ENCODE results near the gene DFFA.
"Not testable (repeated sequence)": the region's sequence is repeated elsewhere in the genome, so short reads cannot be mapped to it uniquely, and the experiment has no call there.

Gene DFFA

DNA sequence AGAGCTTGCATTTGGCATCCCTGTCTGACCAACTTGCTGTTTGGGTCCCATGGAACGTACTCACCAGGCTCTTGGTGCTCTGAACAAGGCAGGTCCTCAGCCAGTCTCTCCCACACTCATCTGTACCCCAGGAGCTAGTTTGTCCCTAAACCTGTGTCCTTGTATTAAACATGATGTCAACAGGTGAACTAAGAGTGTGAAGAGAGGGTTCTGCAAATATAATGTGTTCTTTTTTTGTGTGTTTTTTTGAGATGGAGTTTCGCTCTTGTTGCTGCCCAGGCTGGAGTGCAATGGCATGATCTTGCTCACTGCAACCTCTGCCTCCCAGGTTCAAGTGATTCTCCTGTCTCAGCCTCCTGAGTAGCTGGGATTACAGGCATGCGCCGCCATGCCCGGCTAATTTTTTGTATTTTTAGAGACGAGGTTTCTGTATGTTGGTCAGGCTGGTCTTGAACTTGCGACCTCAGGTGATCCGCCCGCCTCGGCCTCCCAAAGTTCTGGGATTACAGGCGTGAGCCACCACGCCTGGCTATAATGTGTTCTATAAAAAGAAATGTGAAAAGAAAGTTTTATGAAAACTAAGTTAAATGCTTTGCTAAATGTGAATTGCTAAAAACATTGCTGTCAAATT lies 33.8 kb upstream of the DFFA start:
- DNase-seq (ENCODE audit: low spot score), result not testable (repeated sequence)

GRCh38 chr1:10504249-10504648 lies 31.9 kb upstream of the DFFA start:
- no peak for DNase-seq (ENCODE audit: low spot score)

DNA sequence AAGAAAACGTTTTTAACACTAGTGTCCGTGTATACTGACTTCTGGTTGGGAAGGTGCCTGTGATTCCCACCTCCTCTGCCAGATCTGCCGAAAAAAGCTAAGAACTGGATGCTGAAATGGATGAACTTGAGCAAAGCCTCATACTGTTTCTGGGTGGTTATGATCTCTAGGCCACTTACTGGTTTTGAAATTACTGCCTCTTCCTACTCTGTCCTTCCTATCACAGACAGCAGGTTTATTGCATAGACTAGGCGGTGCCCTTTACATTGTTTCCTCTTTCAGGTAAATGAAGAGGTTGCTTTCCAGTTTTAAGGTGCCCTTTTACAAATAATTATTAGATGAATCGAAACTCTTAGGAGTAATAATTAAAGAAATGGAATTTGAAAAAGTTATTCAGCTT lies 29.9 kb upstream of the DFFA start:
- DNase-seq (ENCODE audit: low spot score), result no peak

GRCh38 chr1:10498231-10498630 lies 25.9 kb upstream of the DFFA start:
- DNase-seq (ENCODE audit: low spot score), result no peak

GRCh38 chr1:10497109-10497508 lies 24.8 kb upstream of the DFFA start:
- no peak for DNase-seq (ENCODE audit: low spot score)

DNA sequence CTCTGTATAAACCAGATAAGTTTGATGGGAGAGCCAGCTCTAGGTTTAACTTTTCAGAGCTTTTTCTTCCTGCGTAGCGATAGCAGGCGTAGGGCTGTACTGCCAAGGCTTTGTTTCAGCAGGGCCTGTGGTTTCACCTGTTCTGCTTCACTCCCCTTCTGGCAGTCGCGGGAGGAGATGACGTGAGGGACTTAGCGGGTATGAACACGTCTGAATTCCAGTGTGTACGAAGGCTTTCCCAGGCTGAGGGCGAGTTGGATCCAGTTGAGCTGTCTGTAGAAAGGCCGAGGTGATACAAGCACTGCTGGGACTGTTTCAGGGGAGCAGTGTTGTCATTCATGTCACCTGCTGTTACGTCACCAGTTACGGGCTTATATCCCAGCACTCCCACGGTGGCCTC lies 23.6 kb upstream of the DFFA start:
- DNase-seq (ENCODE audit: low spot score), result no peak

DNA sequence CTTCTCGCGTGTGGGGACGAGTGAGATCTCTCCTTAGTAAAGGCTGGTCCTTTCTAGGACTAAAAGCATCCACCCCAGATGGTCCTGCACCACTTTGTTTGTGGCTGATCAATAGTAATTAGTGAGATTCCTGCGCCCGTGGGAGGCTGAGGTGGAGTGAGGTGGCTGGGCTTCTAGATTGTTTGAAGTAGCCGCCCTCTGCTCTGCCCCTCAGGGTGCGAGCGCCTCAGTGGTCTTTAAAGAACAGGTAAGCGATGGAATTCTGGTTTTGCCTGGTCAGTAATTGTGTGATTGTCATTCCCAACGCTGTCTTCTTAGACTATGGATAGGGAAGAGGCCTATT lies 23.1 kb upstream of the DFFA start:
- DNase-seq (ENCODE audit: low spot score), result no peak

- DNase-seq (ENCODE audit: low spot score), result peak; percentile 53
Measured at GRCh38 chr1:10494754-10495474, 22.6 kb upstream of the DFFA start.

DNA sequence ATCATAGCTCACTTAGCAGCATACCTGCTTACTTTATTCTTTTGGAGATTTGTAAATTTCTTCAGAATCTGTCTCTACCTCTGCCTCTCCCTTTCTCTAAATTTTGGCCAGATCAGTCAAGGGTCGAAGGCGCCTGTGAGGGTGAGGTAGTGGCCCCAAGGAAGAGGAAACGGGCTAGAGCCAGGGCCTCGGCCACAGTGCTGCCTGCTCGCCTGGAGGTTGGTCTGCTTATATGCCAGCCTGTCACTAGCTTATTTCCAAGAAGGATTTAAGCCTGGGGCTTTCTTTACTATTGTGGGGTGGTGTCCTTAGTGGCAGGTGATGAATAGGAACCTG lies 22.1 kb upstream of the DFFA start:
- no peak for DNase-seq (ENCODE audit: low spot score)

DNA sequence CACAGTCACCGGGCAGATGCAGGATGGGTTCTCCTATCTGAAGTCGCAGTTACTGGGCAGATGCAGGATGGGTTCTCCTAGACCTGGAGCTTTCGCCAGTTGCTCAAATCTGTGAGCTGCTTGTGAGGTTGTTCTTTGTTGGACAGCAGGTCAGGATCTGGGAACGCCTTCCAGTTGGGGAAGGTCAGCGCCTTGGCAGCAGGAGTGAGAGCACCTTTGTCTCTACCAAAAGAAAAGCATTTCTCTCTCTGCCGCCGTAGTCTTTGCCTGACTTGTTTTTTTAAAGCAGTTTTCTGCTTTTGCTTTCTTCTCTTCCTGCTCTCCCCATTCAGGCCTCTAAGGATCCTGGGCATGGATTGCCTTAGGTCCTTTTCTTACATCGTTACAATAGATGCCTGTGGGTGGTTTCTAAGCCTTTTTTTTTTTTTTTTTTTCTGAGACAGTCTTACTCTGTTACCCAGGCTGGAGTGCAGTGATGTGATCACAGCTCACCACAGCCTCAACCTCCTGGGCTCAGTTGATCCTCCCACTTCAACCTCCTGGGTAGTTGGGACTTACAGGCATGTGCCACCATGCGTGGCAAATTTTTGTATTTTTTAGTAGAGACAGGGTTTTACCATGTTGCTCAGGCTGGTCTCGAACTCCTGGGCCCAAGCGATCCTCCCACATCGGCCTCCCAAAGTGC lies 18.1 kb upstream of the DFFA start:
- DNase-seq (ENCODE audit: low spot score), result no peak

DNA sequence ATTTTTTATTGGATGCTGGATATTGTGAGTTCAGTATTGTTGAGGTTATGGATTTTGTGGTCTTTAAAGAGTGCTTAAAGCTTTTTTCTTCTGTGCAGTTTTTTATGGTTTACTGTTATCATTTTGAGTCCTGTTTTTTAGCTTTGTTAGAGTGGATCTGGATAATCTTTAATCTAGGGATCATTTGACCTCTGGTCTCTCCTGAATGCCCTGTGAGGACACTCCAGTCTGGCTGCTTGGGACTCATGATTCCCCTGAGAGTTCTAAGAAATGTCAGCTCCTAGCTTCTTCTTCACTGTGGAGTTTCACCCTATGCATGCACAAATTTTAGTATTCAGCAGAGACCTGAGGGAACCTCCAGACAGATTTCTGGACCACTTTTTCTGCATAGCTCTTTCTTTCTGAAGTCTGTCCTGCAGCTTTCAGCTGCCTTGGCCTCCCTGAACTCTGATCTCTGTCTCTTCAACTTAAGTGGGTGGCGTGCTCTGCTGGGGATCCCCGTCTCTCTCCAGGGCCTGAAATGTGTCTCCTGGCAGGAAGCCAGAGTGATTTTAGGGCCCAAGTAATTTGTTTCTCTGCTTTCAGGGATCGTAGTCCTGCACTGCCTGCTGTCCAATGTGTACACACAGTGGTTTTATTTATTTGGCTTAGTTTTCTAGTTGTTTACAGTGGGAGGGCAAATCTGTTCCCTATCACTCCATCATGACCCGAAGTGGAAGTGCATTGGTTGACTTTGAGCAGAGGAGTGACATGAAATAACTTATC lies 17.1 kb upstream of the DFFA start:
- DNase-seq (ENCODE audit: low spot score), result no peak

- DNase-seq (ENCODE audit: low spot score), result no peak
Measured at GRCh38 chr1:10484521-10484920, 12.2 kb upstream of the DFFA start.

GRCh38 chr1:10480614-10481013 lies 8.3 kb upstream of the DFFA start:
- no peak for DNase-seq (ENCODE audit: low spot score)

- DNase-seq (ENCODE audit: low spot score), result no peak
Measured at GRCh38 chr1:10479296-10479695, 7.0 kb upstream of the DFFA start.

DNA sequence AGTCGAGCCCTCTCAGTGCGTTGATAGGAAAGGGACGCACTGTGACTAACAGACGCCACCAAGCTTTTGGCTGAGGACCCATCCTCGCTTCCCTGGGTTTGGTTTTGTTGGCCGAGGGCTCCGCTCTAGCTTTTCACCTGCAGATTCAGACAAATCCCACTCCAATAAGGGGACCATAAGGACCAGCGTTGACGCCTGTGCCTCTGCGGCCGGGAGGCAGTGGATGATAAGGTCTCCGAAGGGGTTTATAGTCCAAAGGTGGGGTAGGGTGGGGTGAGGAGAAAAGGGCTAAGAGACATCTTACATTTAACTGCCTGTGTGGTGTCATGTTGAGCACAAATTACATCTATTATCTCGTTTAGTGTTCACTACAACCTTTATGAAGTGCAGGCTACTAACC lies 3.2 kb upstream of the DFFA start:
- DNase-seq (ENCODE audit: low spot score), result no peak

GRCh38 chr1:10474613-10475507 lies 2.5 kb upstream of the DFFA start, which contains the start of gene PEX14:
TSS of gene PEX14 (plus strand) at chr1:10474950. CDS start at chr1:10474967, 17 bp downstream.
- peak; percentile 81 for DNase-seq (ENCODE audit: low spot score)

DNA sequence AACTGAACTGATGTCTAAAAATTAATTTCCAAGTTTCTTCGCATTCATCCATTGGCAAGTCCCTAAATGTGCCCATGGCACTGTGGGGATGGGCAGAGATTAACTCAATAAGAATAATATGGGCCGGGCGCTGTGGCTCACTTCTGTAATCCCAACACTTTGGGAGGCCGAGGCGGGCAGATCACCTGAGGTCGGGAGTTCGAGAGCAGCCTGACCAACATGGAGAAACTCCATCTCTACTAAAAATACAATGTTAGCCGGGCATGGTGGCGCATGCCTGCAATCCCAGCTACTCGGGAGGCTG lies 1.9 kb upstream of the DFFA start:
- DNase-seq (ENCODE audit: low spot score), result not testable (repeated sequence)

- DNase-seq (ENCODE audit: low spot score), result no peak
Measured at GRCh38 chr1:10473145-10473765, 926 bp upstream of the DFFA start.

DNA sequence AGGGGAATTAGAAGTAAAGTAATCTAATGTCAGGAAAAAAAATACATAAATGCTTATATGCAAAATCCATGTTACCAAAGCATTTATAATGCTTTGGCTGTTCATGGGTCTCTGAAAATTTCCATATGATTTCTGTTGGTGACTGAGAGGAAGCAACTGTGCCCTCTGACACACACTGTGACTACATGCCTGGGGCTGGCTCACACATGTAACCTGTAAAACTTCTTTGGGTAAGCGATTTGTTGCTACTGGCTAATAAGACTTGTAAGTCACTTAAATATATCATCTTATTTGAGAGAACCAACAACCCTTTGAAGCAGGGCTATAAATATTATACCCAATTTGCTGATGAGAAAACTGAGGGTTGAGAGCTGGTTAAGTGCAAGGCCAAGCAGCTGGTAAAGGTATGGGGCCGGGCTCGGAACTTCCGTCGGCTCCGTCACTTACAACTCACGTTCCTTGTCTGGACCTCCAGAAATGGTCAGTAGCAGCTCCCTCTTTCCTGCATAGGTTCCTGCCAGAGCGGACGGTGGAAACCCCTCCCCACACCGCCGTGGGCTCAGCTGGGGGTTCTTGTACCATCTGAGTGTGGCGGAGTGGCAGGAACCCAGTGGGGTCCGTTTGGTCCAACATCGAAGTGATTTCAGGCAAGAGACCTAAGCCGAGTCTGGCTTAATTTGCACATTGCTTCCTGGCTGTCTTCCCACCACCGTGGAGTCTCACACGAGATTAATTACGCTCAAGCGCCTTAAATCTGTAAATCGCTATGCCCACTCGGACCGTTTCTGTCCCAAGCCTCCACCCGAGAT lies 714 bp downstream of the DFFA start:
- DNase-seq (ENCODE audit: low spot score), result no peak

GRCh38 chr1:10470043-10470442 lies 2.3 kb downstream of the DFFA start:
- DNase-seq (ENCODE audit: low spot score), result no peak
